K562 (cell line): ENCODE results near the gene ARID4B. TPM values are rescaled to one million over a fixed set of nuclear protein-coding genes. Genes with fewer than 3 reads are reported as not detected.
"Not testable (repeated sequence)": the region's sequence is repeated elsewhere in the genome, so short reads cannot be mapped to it uniquely, and the experiment has no call there.

Experiments used
- ATAC-seq: fragments of 200-7000 bp; cut with Tn5 transposase; 3 replicates; pipeline ENCODE4 v1.9.1; 2020; ENCODE audit warnings: moderate library complexity
- BruUV-seq: library from RNA; stranded (reverse); fragments of 400-500 nt; replicated peaks from 2 replicates; lab custom pipeline; 2021; lab: Mats Ljungman, UMichigan
- CTCF ChIA-PET: fragments of 300-600 bp; formaldehyde crosslinking; extraction: SDS; loops from one replicate; lab custom pipeline; 2021; ENCODE audit warnings: low intra/inter-chr PET ratio; lab: Yijun Ruan, JAX
- POLR2A ChIA-PET: fragments of 300-600, 350-650 bp; sonication (Branson Sonifier 250); formaldehyde crosslinking; extraction: SDS; loops from one replicate; lab custom pipeline; 2021; ENCODE audit warnings: antibody characterized with exemption, inconsistent platforms; lab: Yijun Ruan, JAX
- DNase-seq, 4 experiments: peaks; one replicate each; pipeline versions ENCODE4 v3.0.0 to v3.0.0-alpha.2; 2011 to 2018; ENCODE audit warnings: low spot score in 3 of 4, mixed read lengths in 3 of 4; ENCODE audit errors: extremely low read depth in 1 of 4
- FAIRE-seq: peaks from 2 replicates; lab custom pipeline; 2011; peaks lifted over from hg19 to GRCh38; lab: Jason Lieb, UNC
- H2AFZ ChIP-seq: 2 replicates; pipeline ENCODE4 v1.6.0; 2011; ENCODE audit warnings: low read depth, low read length, control low read depth, inconsistent platforms
- H3K27ac ChIP-seq: fragments of 200-600 bp; 3 replicates; pipeline ENCODE4 v1.8.0; 2011; ENCODE audit warnings: low read depth, mild to moderate bottlenecking, control low read depth, inconsistent platforms, low read length, moderate library complexity, mixed read lengths; ENCODE audit errors: extremely low read depth
- H3K27me3 ChIP-seq, 2 experiments: fragments of 300-600 bp in 1 of 2; 2 replicates in 1 of 2; 3 replicates in 1 of 2; pipeline versions ENCODE4 v1.6.0 to v1.8.0; 2011; ENCODE audit warnings: inconsistent platforms in 2 of 2, low read length in 2 of 2, mild to moderate bottlenecking in 1 of 2, mixed read lengths in 1 of 2, moderate library complexity in 1 of 2; ENCODE audit not compliant: control insufficient read depth in 2 of 2, insufficient read depth in 2 of 2
- H3K36me3 ChIP-seq: fragments of 300-600 bp; 3 replicates; pipeline ENCODE4 v1.8.0; 2011; ENCODE audit warnings: mild to moderate bottlenecking, low read length, inconsistent platforms; ENCODE audit not compliant: control insufficient read depth, insufficient read depth
- H3K4me1 ChIP-seq, 2 experiments: fragments of 200-600 bp in 1 of 2; replicated peaks in 1 of 2; 2 replicates in 1 of 2; 3 replicates in 1 of 2; pipeline versions ENCODE4 v1.5.1 to v1.8.0; 2011; ENCODE audit warnings: inconsistent platforms in 2 of 2, low read length in 2 of 2, mild to moderate bottlenecking in 1 of 2, mixed read lengths in 1 of 2, moderate library complexity in 1 of 2; ENCODE audit not compliant: control insufficient read depth in 2 of 2, insufficient read depth in 2 of 2
- H3K4me2 ChIP-seq: 2 replicates; pipeline ENCODE4 v1.6.1; 2011; ENCODE audit warnings: low read length, control low read depth, inconsistent platforms, mixed read lengths; ENCODE audit not compliant: insufficient read depth
- H3K4me3 ChIP-seq: fragments of 200-600 bp; sonication (generic), shearing (Covaris generic); 2 replicates; pipeline ENCODE4 v1.5.1; 2016; ENCODE audit warnings: control low read depth, inconsistent platforms
- H3K79me2 ChIP-seq: fragments of 200-600 bp; 3 replicates; pipeline ENCODE4 v1.8.0; 2011; ENCODE audit warnings: low read length, inconsistent platforms; ENCODE audit not compliant: control insufficient read depth, insufficient read depth
- H3K9ac ChIP-seq, 2 experiments: 2 replicates each; pipeline versions ENCODE4 v1.6.0 to v1.6.1; 2011; ENCODE audit warnings: low read depth in 2 of 2, low read length in 2 of 2, control low read depth in 1 of 2, inconsistent platforms in 1 of 2, mild to moderate bottlenecking in 1 of 2, mixed read lengths in 1 of 2; ENCODE audit not compliant: insufficient read depth in 1 of 2
- H3K9me1 ChIP-seq: one replicate; pipeline ENCODE4 v1.6.0; 2011; ENCODE audit warnings: inconsistent platforms, mild to moderate bottlenecking, low read length, moderate library complexity; ENCODE audit not compliant: control insufficient read depth, insufficient read depth
- H3K9me3 ChIP-seq: replicated peaks from 2 replicates; pipeline ENCODE4 v1.5.1; 2011; ENCODE audit warnings: low read depth, low read length, inconsistent platforms; ENCODE audit not compliant: control insufficient read depth, insufficient read depth
- H4K20me1 ChIP-seq: replicated peaks from 2 replicates; pipeline ENCODE4 v1.6.1; 2011; ENCODE audit warnings: low read length, inconsistent platforms, mixed read lengths; ENCODE audit not compliant: control insufficient read depth, insufficient read depth
- CEBPB ChIP-seq: fragments of 450-650 bp; IDR thresholded peaks from 2 replicates; pipeline ENCODE4 v1.6.1; 2016; ENCODE audit warnings: missing genetic modification characterization, missing compliant biosample characterization
- CEBPG ChIP-seq, 3 experiments: fragments of 200-800 bp in 1 of 3; sonication (Bioruptor generic) in 1 of 3; sonication (generic) in 1 of 3; formaldehyde crosslinking in 1 of 3; IDR thresholded peaks in 2 of 3; conservative IDR thresholded peaks in 1 of 3; 2 replicates each; pipeline versions ENCODE4 v1.6.1 to v1.8.0; 2016 to 2022; ENCODE audit warnings: missing compliant biosample characterization in 2 of 3, missing genetic modification characterization in 2 of 3, mild to moderate bottlenecking in 1 of 3, missing genetic modification reagents in 1 of 3
- TCF3 ChIP-seq: sonication (generic); formaldehyde crosslinking; IDR thresholded peaks from 2 replicates; pipeline ENCODE4 v1.4.0; 2020; ENCODE audit warnings: mild to moderate bottlenecking, missing genetic modification reagents
- ZNF121 ChIP-seq: sonication (generic); formaldehyde crosslinking; conservative IDR thresholded peaks from 2 replicates; pipeline ENCODE4 v1.8.0; 2022; ENCODE audit warnings: missing genetic modification reagents
- WGBS: fragments of 100-300 bp; shearing (Covaris generic); methylation state at CpG from one replicate; pipeline ENCODE4 v1.1.6; 2016; ENCODE audit warnings: low coverage, mixed read lengths; ENCODE audit not compliant: insufficient coverage; ENCODE audit errors: missing lambda C conversion rate; 5-methylcytosine and 5-hydroxymethylcytosine counted together
- in situ Hi-C: fragments of 300-500 bp; cut with MboI; formaldehyde crosslinking; loops from 4 replicates; pipeline ENCODE4 v1.15.0; 2018; ENCODE audit warnings: inconsistent platforms, mixed read lengths
- intact Hi-C: fragments of 100-400 bp; cut with micrococcal nuclease; formaldehyde crosslinking; loops from 2 replicates; pipeline ENCODE4 v1.14.2; 2022
- polyA plus RNA-seq, 8 experiments: library from polyadenylated mRNA; depleted of rRNA in 4 of 8; stranded (reverse) in 5 of 8; unstranded in 3 of 8; fragments of >200 nt; fragmentation: Nextera tagmentation in 2 of 8; fragmentation: Illumina TruSeq in 1 of 8; extraction: Ambion mirVana in 2 of 8; extraction: Trizol in 1 of 8; gene quantifications; 2 replicates each; pipeline versions ENCODE4 v1.2.1 to v1.2.3, GENCODE V29; 2011 to 2014; ENCODE audit warnings: inconsistent platforms in 1 of 8, missing spikeins in 1 of 8
- total RNA-seq, 7 experiments: library from RNA; depleted of rRNA in 6 of 7; stranded (reverse); fragments of >200 nt in 6 of 7; fragmentation: Illumina TruSeq in 2 of 7; extraction: Trizol in 2 of 7; gene quantifications; 2 replicates each; pipeline versions ENCODE4 v1.2.1 to v1.2.3, GENCODE V29; 2011 to 2021; ENCODE audit warnings: low replicate concordance in 1 of 7

ARID4B gene
- total and polyA plus RNA-seq, 9 of the 15 experiments (the other 6 are each of a cell fraction or from before 2014, with no cell fraction given), result 8.4 to 38.9 (median 18.5) TPM

- H2AFZ ChIP-seq, result no peak overlapping the region
- ChIA-PET POLR2A (no interaction called here), CTCF (interaction anchor here (1.1 kb wide), 1 partner anchor 580 kb away, joined by 3 read pairs; no protein-coding TSS in a partner anchor)
- H3K27me3 ChIP-seq, result no peaks in the 10 kb centered on the region
- no peaks in the 10 kb centered on the region for H3K79me2 ChIP-seq
- no peaks in the 10 kb centered on the region for H3K9me1 ChIP-seq
- ATAC-seq, result no peak
- H3K4me1 ChIP-seq, result peaks cover 0 to 15% of the 10 kb centered on the region in 2 experiments; a peak in 2 of 5 replicates
- H4K20me1 ChIP-seq, result no peaks in the 10 kb centered on the region
- no TSS peak for BruUV-seq
- H3K9me3 ChIP-seq, result no peaks in the 10 kb centered on the region
- no peak overlapping the region for H3K4me3 ChIP-seq
- intact Hi-C loops (no loop called here), in situ Hi-C loops (no loop called here)
- H3K36me3 ChIP-seq, result peaks cover 16% of the 10 kb centered on the region; the same call in 2 of the 3 replicates
- 84% methylated on average over 1 of the region's 1 CpG for WGBS
- no peak overlapping the region for H3K27ac ChIP-seq
- DNase-seq, result no peak
- no peak overlapping the region for H3K9ac ChIP-seq
- TF ChIP-seq CEBPG (CRISPR knock-in tag; IDR thresholded peaks at IDR 0.05) (no peak), CEBPG (tag; conservative IDR thresholded peaks at IDR 0.05 in 1 of 2, IDR thresholded peaks at IDR 0.05 in 1 of 2) (peak; percentile 28 to 92; a peak in 3 of 4 replicates), TCF3 (no peak), CEBPB (peak; percentile 63; the same call in 1 of the 2 replicates)
- no peak overlapping the region for H3K4me2 ChIP-seq
- FAIRE-seq, result no peak
These were observed 124.6 kb downstream of the ARID4B start for GRCh38 chr1:235203428-235203827.

- FAIRE-seq, ATAC-seq, H3K4me2 ChIP-seq, H3K4me3 ChIP-seq, H3K9ac ChIP-seq, DNase-seq, POLR2A ChIA-PET, H4K20me1 ChIP-seq, CTCF ChIA-PET, H3K79me2 ChIP-seq, H3K9me3 ChIP-seq, H3K9me1 ChIP-seq, H3K27ac ChIP-seq, H2AFZ ChIP-seq, H3K27me3 ChIP-seq, intact Hi-C loops, in situ Hi-C loops, BruUV-seq: not testable (repeated sequence)
- 95% methylated on average over 5 of the region's 5 CpGs for WGBS
- TF ChIP-seq ZNF121 (CRISPR knock-in tag), result 0 out of 2 replicates have a peak, but pooled peaks have one; percentile 35
- Histone ChIP-seq H3K36me3 (peaks cover 16% of the 10 kb centered on the region; the same call in 2 of the 3 replicates), H3K4me1 (peaks cover 0 to 12% of the 10 kb centered on the region in 2 experiments; a peak in 2 of 5 replicates)
These were observed 125.5 kb downstream of the ARID4B start for GRCh38 chr1:235202447-235202846.
